DOHH2 (cell line): Measurements from ENCODE around the gene TM9SF4.

Experiments used
- CTCF ChIP-seq: fragments of 200-600 bp; sonication (generic); IDR thresholded peaks from one replicate; pipeline ENCODE4 v1.5.1; 2014; ENCODE audit warnings: antibody characterized with exemption, mild to moderate bottlenecking, low read depth, low read length; ENCODE audit not compliant: poor library complexity, severe bottlenecking
- EZH2phosphoT487 ChIP-seq: fragments of 200-600 bp; sonication (generic); IDR thresholded peaks from 2 replicates; pipeline ENCODE4 v1.6.1; 2017; ENCODE audit warnings: borderline replicate concordance, mild to moderate bottlenecking, antibody characterized with exemption, low read length, moderate library complexity, mixed read lengths

- TF ChIP-seq CTCF (no peak), EZH2phosphoT487 (no peak)
Measured at GRCh38 chr20:32126919-32127318, 17.4 kb downstream of the TM9SF4 start.
